ENCODE measurements around the gene PIEZO1. TPM values are rescaled to one million over a fixed set of nuclear protein-coding genes. Genes with fewer than 3 reads are reported as not detected.

PIEZO1 gene
- total and polyA plus RNA-seq, 2 donors (not counting 1 experiment from before 2014, with no cell fraction given) = 108 to 331 TPM

- Histone ChIP-seq H3K9me3 (ENCODE audit: control extremely low read depth in 1 of 3, control insufficient read depth in 2 of 3, insufficient read depth in 1 of 3, low read length in 2 of 3) (no peaks in the 10 kb centered on the region), H3K9ac (ENCODE audit: low read length) (no peak overlapping the region), H4K20me1 (ENCODE audit: control insufficient read depth, insufficient read depth, low read length, poor library complexity, severe bottlenecking) (no peaks in the 10 kb centered on the region), H3K4me3 (ENCODE audit: control extremely low read depth in 1 of 5, extremely low read depth in 1 of 5, insufficient read depth in 1 of 5, low read depth in 2 of 5, low read length in 4 of 5) (no peak overlapping the region), H3K4me1 (ENCODE audit: control insufficient read depth in 2 of 2, insufficient read depth in 2 of 2, low read length in 2 of 2) (peaks cover 0 to 5% of the 10 kb centered on the region in 2 donors), H3K79me2 (ENCODE audit: control insufficient read depth, insufficient read depth, low read length) (no peaks in the 10 kb centered on the region), H3K4me2 (replicated peaks; ENCODE audit: low read depth, low read length, poor library complexity, severe bottlenecking) (no peak overlapping the region), H3K27me3 (replicated peaks in 1 of 4; ENCODE audit: control extremely low read depth in 1 of 4, control insufficient read depth in 3 of 4, insufficient read depth in 4 of 4, low read length in 3 of 4) (no peaks in the 10 kb centered on the region), H2AFZ (ENCODE audit: insufficient read depth, low read depth, low read length, poor library complexity, severe bottlenecking) (no peak overlapping the region), H3K27ac (ENCODE audit: low read length in 2 of 2) (no peak overlapping the region), H3K36me3 (replicated peaks in 1 of 2; ENCODE audit: control extremely low read depth in 1 of 2, control insufficient read depth in 1 of 2, extremely low read depth in 1 of 2, insufficient read depth in 2 of 2, low read length in 1 of 2) (peaks cover 0 to 17% of the 10 kb centered on the region in 2 experiments)
- no peaks in the 10 kb centered on the region for H3K27me3 Mint-ChIP-seq
- DNase-seq (no peak), ATAC-seq (ENCODE audit: low read depth) (no peak)
- no peak overlapping the region for H3K27ac Mint-ChIP-seq
- H3K4me1 Mint-ChIP-seq = no peaks in the 10 kb centered on the region
- no peak for TF ChIP-seq CTCF (IDR thresholded peaks at IDR 0.05)
- no peak for TF ChIP-seq EZH2 (IDR thresholded peaks at IDR 0.05; ENCODE audit: borderline replicate concordance, insufficient read depth, low read depth, low read length, poor library complexity, severe bottlenecking)
- CTCF ChIA-PET = no interaction called here
- H3K4me3 Mint-ChIP-seq = no peak overlapping the region
- H3K9me3 Mint-ChIP-seq (ENCODE audit: insufficient read depth) = no peaks in the 10 kb centered on the region
- 93% methylated on average over 18 of the region's 20 CpGs for WGBS (ENCODE audit: insufficient coverage)
- intact Hi-C loops (cut with micrococcal nuclease) = no loop called here
- POLR2A ChIA-PET = interaction anchor here (0.7 kb wide), 1 partner anchor 84 kb away, joined by 3 read pairs; no protein-coding TSS in a partner anchor
Observed at GRCh38 chr16:88820385-88821025, 35.5 kb upstream of the PIEZO1 start.

GRCh38 chr16:88819126-88819525 is 34.1 kb upstream of the PIEZO1 start:
- H3K27me3 Mint-ChIP-seq = no peaks in the 10 kb centered on the region
- 93% methylated on average over 11 of the region's 16 CpGs for WGBS (ENCODE audit: insufficient coverage)
- H3K27me3 ChIP-seq (replicated peaks in 1 of 4; ENCODE audit: control extremely low read depth in 1 of 4, control insufficient read depth in 3 of 4, insufficient read depth in 4 of 4, low read length in 3 of 4) = no peaks in the 10 kb centered on the region
- H3K36me3 ChIP-seq (replicated peaks in 1 of 2; ENCODE audit: control extremely low read depth in 1 of 2, control insufficient read depth in 1 of 2, extremely low read depth in 1 of 2, insufficient read depth in 2 of 2, low read length in 1 of 2) = peaks cover 0 to 17% of the 10 kb centered on the region in 2 experiments
- H2AFZ ChIP-seq (ENCODE audit: insufficient read depth, low read depth, low read length, poor library complexity, severe bottlenecking) = no peak overlapping the region
- H3K4me1 Mint-ChIP-seq = no peaks in the 10 kb centered on the region
- ChIA-PET CTCF (interaction anchor here (0.9 kb wide), 1 partner anchor 279 kb away, joined by 3 read pairs; no protein-coding TSS in a partner anchor), POLR2A (no interaction called here)
- TF ChIP-seq EZH2 (IDR thresholded peaks at IDR 0.05; ENCODE audit: borderline replicate concordance, insufficient read depth, low read depth, low read length, poor library complexity, severe bottlenecking) = no peak
- no peak for TF ChIP-seq CTCF (IDR thresholded peaks at IDR 0.05)
- no peak overlapping the region for H3K9ac ChIP-seq (ENCODE audit: low read length)
- no peaks in the 10 kb centered on the region for H3K79me2 ChIP-seq (ENCODE audit: control insufficient read depth, insufficient read depth, low read length)
- H3K4me3 Mint-ChIP-seq = no peak overlapping the region
- H4K20me1 ChIP-seq (ENCODE audit: control insufficient read depth, insufficient read depth, low read length, poor library complexity, severe bottlenecking) = no peaks in the 10 kb centered on the region
- H3K27ac ChIP-seq (ENCODE audit: low read length in 2 of 2) = no peak overlapping the region
- H3K9me3 Mint-ChIP-seq (ENCODE audit: insufficient read depth) = no peaks in the 10 kb centered on the region
- no peaks in the 10 kb centered on the region for H3K9me3 ChIP-seq (ENCODE audit: control extremely low read depth in 1 of 3, control insufficient read depth in 2 of 3, insufficient read depth in 1 of 3, low read length in 2 of 3)
- no peak overlapping the region for H3K4me3 ChIP-seq (ENCODE audit: control extremely low read depth in 1 of 5, extremely low read depth in 1 of 5, insufficient read depth in 1 of 5, low read depth in 2 of 5, low read length in 4 of 5)
- intact Hi-C loops (cut with micrococcal nuclease) = no loop called here
- no peak overlapping the region for H3K27ac Mint-ChIP-seq
- H3K4me1 ChIP-seq (ENCODE audit: control insufficient read depth in 2 of 2, insufficient read depth in 2 of 2, low read length in 2 of 2) = peaks cover 0 to 5% of the 10 kb centered on the region in 2 donors
- H3K4me2 ChIP-seq (replicated peaks; ENCODE audit: low read depth, low read length, poor library complexity, severe bottlenecking) = no peak overlapping the region
- ATAC-seq (ENCODE audit: low read depth) = no peak
- no peak for DNase-seq

All from B cell (primary cell).